Calu3 (cell line): ENCODE data around the gene PDLIM1. TPM values are rescaled to one million over a fixed set of nuclear protein-coding genes. Genes with fewer than 3 reads are reported as not detected.

Source experiments
- BruUV-seq: library from RNA; stranded (reverse); fragments of 400-500 nt; replicated peaks from 2 replicates; lab custom pipeline; 2021; lab: Mats Ljungman, UMichigan
- CTCF ChIA-PET: fragments of 300-600 bp; sonication (Branson Sonifier 250); formaldehyde crosslinking; loops from one replicate; lab custom pipeline; 2022; ENCODE audit warnings: antibody characterized with exemption; lab: Charles Lee
- DNase-seq: peaks from one replicate; pipeline ENCODE4 v3.0.0; 2022
- H3K27ac Mint-ChIP-seq: one replicate; pipeline ENCODE4 v1.8.0; 2022; ENCODE audit warnings: mixed read lengths; ENCODE audit not compliant: unreplicated experiment
- H3K27me3 Mint-ChIP-seq: one replicate; pipeline ENCODE4 v1.8.0; 2022; ENCODE audit warnings: mixed read lengths; ENCODE audit not compliant: unreplicated experiment
- H3K36me3 Mint-ChIP-seq: one replicate; pipeline ENCODE4 v1.8.0; 2022; ENCODE audit warnings: mild to moderate bottlenecking, moderate library complexity, mixed read lengths; ENCODE audit not compliant: insufficient read depth, unreplicated experiment
- H3K4me1 Mint-ChIP-seq: one replicate; pipeline ENCODE4 v1.8.0; 2022; ENCODE audit warnings: mild to moderate bottlenecking, low read depth, mixed read lengths; ENCODE audit not compliant: unreplicated experiment
- H3K4me3 Mint-ChIP-seq: one replicate; pipeline ENCODE4 v1.8.0; 2022; ENCODE audit warnings: mild to moderate bottlenecking, low read depth, moderate library complexity, mixed read lengths; ENCODE audit not compliant: unreplicated experiment
- H3K9me3 Mint-ChIP-seq: one replicate; pipeline ENCODE4 v1.8.0; 2022; ENCODE audit warnings: low read depth, mixed read lengths; ENCODE audit not compliant: unreplicated experiment
- CTCF ChIP-seq: fragments of 200-600 bp; IDR thresholded peaks from one replicate; pipeline ENCODE4 v1.8.0; 2022; ENCODE audit warnings: antibody characterized with exemption; ENCODE audit not compliant: unreplicated experiment
- intact Hi-C: fragments of 100-400 bp; cut with micrococcal nuclease; formaldehyde crosslinking; loops from one replicate; pipeline ENCODE4 v1.10.0; 2022; ENCODE audit not compliant: unreplicated experiment
- total RNA-seq: library from RNA; stranded (reverse); gene quantifications from 2 replicates; pipeline ENCODE4 v1.2.3, GENCODE V29; 2022

PDLIM1 gene
- total RNA-seq, 1 experiment from 2014 or later = 49.7 TPM

DNA sequence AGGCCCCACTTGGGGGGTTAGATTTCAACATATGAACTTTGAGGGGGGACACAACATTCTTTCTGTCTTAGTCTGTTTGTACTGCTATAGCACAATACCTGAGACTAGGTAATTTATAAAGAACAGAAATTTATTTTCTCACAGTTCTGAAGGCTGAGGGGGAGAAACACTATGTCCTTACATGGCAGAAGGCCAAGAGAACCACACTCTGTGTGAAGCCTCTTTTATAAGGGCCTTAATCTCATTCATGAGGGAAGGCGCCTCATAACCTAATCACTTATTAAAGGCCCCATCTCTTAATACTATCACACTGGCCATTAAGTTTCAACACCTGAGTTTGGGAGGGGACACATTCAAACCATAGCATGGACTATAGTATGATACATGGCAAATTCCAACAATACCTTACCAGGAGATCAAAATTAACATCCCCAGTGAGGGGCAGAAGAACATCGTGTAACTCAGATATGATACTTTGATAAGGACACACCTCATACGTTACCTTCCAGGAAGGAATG, 9.3 kb upstream of the PDLIM1 start:
- Mint-ChIP-seq H3K4me1 (no peaks in the 10 kb centered on the region), H3K4me3 (no peak overlapping the region), H3K9me3 (no peaks in the 10 kb centered on the region), H3K27ac (no peak overlapping the region), H3K27me3 (no peaks in the 10 kb centered on the region), H3K36me3 (peaks cover 7% of the 10 kb centered on the region)
- intact Hi-C loops = no loop called here
- CTCF ChIA-PET = no interaction called here
- TF ChIP-seq CTCF = no peak
- no TSS peak for BruUV-seq
- DNase-seq = no peak

DNA sequence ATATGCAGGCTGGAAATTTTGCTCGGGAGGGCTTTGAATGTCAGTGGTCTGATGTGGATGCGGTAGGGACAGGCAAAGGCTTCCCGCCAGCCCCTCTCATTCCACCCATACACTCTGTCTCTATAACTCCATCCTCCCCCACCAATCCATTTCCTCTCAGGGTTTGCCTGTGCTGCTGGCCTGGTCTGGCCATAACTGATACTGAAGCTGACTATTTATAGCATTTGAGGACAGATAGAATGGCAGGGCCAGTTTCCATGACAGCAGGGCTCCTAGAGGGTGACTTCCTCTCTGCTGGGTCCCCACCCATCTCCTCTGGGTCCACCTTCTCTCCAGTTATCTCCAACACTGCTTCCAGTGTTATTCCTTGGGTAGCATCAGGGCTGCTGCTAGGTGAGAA, 6.6 kb upstream of the PDLIM1 start:
- DNase-seq = no peak
- BruUV-seq = no TSS peak
- H3K9me3 Mint-ChIP-seq = no peaks in the 10 kb centered on the region
- no peaks in the 10 kb centered on the region for H3K4me1 Mint-ChIP-seq
- H3K36me3 Mint-ChIP-seq = peaks cover 9% of the 10 kb centered on the region
- intact Hi-C loops = no loop called here
- TF ChIP-seq CTCF = no peak
- no peaks in the 10 kb centered on the region for H3K27me3 Mint-ChIP-seq
- H3K4me3 Mint-ChIP-seq = no peak overlapping the region
- H3K27ac Mint-ChIP-seq = no peak overlapping the region
- CTCF ChIA-PET = no interaction called here

GRCh38 chr10:95296764-95297163, 6.0 kb upstream of the PDLIM1 start:
- DNase-seq = no peak
- CTCF ChIA-PET = no interaction called here
- intact Hi-C loops = no loop called here
- Mint-ChIP-seq H3K27me3 (no peaks in the 10 kb centered on the region), H3K4me3 (no peak overlapping the region), H3K36me3 (peaks cover 11% of the 10 kb centered on the region), H3K27ac (no peak overlapping the region), H3K4me1 (no peaks in the 10 kb centered on the region), H3K9me3 (no peaks in the 10 kb centered on the region)
- BruUV-seq = no TSS peak
- TF ChIP-seq CTCF = no peak

DNA sequence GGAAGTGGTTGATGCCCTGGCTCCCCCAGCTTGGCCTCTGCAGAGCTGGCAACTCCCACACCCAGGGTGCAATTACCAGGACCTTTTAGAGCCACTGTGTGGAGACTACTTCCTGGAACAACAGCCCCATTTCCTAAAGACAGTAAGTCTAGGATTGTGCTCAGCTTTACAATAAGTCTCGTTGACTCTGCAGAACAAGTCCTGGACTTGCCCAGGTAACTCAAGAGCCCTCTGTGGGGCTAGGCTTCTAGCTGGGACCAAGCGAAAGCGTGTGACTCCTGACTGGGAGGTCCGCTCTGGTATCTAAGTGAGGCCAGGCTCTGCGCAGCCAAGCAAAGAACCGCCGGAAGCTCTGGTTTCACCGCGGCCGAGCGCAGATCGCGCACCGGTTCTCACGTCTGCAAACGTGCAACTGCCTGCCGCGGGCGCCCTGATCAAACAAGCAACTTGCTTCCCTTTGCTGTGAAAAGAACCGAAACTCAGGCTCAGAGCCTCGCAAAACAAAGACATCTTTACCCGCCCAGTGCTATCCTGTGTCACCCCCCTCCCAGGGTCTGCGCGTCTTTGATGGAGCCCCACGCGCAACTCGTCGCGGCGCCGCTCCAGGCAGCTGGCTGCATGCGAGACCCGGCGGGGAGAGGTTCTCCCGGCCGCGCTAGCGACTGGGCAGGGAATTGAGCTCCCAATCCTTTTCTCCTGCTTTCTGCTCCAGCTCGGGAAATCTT, 4.4 kb upstream of the PDLIM1 start:
- Mint-ChIP-seq H3K9me3 (no peaks in the 10 kb centered on the region), H3K4me1 (no peaks in the 10 kb centered on the region), H3K36me3 (peaks cover 21% of the 10 kb centered on the region), H3K27ac (no peak overlapping the region), H3K4me3 (peak overlapping the region; percentile 55), H3K27me3 (no peaks in the 10 kb centered on the region)
- intact Hi-C loops = no loop called here
- no peak for TF ChIP-seq CTCF
- no TSS peak for BruUV-seq
- DNase-seq = peak; percentile 20
- CTCF ChIA-PET = interaction anchor here (0.5 to 0.6 kb wide), 3 partner anchors 52 to 213 kb away, joined by 3 read pairs; no protein-coding TSS in a partner anchor
